HG02798 (cell line): Measurements from ENCODE around the gene LRRC1.

ENCODE experiments used
- ATAC-seq: cut with Tn5 transposase; IDR thresholded peaks from one replicate; pipeline ENCODE4 v1.9.1; 2021; ENCODE audit warnings: mild to moderate bottlenecking; ENCODE audit not compliant: unreplicated experiment, poor library complexity

Gene LRRC1

GRCh38 chr6:53837865-53838769, 43.3 kb downstream of the LRRC1 start:
- no peak for ATAC-seq

DNA sequence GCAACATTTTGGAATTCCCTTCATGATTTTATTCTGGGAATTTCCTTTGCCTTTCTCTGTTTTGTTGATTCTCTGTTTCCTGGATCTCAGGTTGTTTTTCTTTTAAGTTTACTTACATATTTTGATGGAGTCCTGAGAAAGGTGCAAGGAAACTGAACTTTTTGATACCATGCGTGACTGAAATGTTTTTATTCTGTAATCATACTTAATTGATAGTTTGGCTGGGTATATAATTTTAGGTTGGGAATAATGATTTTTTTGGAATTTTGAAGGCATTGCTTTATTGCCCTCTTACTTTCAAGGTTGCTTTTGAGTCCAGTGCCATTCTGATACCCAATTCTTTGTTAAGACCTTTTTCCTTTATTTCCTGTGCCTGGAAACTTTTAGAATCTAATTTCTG, 45.2 kb downstream of the LRRC1 start:
- no peak for ATAC-seq

- ATAC-seq, result no peak
These were observed 50.7 kb downstream of the LRRC1 start for GRCh38 chr6:53845280-53846195.

DNA sequence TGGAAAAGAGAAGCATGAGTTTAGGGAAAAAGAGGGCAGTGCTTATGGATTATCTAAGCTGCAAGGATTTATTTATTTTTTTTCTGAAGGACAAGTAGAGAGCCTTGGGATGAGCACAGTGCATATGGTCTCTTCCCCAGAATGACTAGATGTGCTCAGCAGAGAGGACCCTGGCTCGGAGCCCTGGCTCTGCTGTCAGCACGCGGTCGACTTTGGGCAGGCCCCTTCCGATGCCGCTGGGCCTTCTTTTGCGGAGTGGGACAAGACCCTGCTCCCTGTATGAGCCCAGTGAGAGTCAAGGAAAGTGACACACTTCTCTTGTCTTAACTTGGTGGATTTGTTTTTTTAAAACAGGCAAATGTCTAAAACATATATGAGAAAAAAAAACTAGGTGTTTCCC, 51.4 kb downstream of the LRRC1 start:
- ATAC-seq, result no peak

DNA sequence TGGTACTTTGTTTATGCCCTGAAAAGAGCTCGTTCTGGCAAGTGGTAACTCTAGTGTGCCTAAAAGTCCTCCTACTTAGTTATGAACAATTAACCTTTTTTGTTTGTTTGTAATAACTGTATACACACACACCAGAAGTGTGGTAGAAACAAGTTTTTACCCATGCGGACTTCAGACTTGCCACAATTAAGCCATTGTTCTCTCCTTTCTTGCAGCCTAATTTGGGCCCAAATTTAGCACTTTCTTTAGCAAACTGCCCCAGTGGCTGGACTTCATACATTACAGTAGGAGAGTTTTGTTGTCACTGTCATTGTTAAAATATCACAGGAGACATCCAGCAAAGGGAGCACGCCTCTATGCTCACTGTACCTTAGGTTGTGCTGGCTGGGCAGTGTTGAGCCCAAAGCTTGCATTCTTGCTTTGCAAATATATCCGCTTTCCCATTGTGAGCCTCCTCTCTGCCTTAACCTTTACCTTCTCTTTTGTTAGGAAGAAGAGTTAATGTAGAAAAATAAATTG, 53.0 kb downstream of the LRRC1 start:
- no peak for ATAC-seq

DNA sequence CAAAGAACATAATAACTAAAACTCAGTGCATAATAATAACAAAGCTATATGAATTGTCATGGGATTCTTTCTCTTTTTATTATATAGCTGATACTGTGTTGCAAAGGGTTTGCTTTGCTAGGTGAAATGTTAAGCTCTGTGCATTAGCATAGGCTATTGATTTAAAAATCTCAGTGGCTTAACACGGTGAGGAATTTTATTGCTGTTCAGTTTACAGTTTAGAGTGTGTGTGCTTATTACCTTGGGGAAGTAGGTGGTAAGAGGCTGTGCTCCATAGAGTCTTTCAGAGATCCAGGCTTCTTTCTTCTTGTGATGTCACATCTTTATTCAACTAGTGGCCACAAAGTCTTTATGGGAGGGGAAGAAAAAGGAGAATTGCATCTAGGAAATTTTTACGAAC, 55.7 kb downstream of the LRRC1 start:
- ATAC-seq, result no peak

DNA sequence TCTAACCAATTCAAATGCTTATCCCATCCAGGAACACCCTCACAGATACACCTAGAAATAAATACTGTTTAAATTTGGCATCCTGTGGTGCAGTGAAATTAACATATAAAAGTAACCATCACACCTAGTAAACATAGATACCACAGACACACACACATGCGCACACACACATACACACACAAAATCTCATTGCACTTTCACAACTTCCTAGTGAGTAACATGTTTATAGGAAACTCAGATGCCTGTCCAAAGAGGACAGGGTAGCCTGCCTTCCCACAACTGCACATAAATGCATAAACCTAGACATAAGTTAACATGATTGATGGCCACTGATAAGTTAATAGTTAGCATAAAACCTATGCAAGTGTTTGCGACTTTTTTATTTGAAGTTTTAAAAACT, 56.8 kb downstream of the LRRC1 start:
- no peak for ATAC-seq

DNA sequence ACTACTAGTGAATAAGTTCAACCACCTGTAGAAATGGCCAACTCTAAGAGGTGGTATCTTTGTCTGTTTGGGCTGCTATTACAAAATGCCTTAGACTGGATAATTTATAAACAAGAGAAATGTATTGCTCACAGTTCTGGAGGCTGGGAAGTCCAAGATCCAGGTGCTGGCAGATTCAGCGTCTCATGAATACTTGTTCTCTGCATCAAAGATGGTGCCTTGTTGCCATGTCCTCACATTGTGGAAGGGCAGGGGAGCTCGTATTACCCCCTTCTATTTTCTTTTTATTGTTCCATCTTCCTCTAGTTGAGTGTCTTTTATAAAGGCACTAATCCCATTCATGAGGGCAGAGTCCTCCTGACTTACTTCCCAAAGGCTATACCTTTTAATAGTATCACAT, 58.0 kb downstream of the LRRC1 start:
- no peak for ATAC-seq

GRCh38 chr6:53854843-53855567, 60.2 kb downstream of the LRRC1 start:
- peak; percentile 91 for ATAC-seq

- ATAC-seq, result no peak
These were observed 61.1 kb downstream of the LRRC1 start for GRCh38 chr6:53855940-53856339.

- no peak for ATAC-seq
These were observed 62.7 kb downstream of the LRRC1 start for GRCh38 chr6:53857318-53858094.

GRCh38 chr6:53858196-53858595, 63.4 kb downstream of the LRRC1 start:
- no peak for ATAC-seq

- no peak for ATAC-seq
These were observed 64.1 kb downstream of the LRRC1 start for GRCh38 chr6:53858913-53859312.

GRCh38 chr6:53860511-53860910, 65.7 kb downstream of the LRRC1 start:
- ATAC-seq, result no peak

DNA sequence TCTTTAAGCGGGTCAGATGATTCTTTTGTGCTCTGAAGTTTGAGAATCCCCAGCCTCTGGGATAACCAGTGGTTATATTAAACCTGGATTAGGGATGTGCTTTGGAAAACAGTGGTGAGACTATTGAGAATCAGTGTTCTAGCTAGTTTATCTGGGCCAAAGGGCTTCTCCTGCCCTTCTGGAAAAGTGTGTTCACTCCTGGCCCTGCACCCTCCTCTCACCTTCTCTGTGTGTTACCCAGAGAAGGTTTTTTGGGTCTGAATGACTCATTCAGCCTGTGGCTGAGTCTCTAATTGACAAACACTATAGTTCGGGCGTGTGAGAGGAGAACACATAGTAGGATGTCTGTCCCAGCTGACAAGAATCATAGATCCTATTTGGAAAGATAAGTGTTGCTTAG, 66.7 kb downstream of the LRRC1 start:
- ATAC-seq, result peak; percentile 49

GRCh38 chr6:53862662-53863462, 68.1 kb downstream of the LRRC1 start:
- ATAC-seq, result no peak

GRCh38 chr6:53864781-53865180, 70.0 kb downstream of the LRRC1 start:
- ATAC-seq, result no peak

DNA sequence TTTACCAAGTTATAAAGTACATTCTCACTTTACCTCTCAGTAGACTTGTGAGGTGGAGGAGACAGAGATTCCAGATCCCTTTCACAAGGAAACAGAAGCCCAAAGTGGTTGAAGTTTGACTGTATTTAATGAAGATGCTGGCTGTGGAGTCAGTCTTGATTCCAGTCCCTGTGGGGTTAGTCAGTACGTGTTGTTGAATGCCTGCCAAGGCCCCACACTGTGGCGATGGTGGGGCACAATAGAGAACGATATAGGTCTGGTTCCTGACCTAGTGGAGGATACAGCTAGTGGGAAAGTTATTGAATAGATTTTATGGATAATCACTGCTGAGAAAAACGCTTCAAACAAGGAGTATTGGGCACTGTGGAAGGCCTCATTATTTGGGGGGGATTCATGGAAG, 71.4 kb downstream of the LRRC1 start:
- no peak for ATAC-seq

DNA sequence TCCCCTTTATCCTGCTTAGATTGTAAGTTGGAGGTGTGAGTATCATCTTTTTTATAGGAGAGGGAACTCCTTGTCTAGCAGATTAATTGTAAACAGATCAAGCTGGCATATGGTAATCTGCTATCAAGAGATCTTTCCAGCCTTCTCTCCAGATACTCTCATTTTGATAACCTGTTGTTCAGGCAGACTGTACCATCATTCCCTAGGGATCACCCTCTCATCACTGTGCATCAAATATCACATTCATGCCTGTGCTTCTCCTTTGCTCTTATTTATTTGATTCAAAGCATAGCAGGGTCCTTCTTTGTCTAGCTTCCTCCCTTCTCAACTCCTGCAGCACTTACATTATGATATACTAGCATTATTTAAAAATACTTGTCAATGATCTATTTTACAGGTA, 73.8 kb downstream of the LRRC1 start:
- no peak for ATAC-seq
